Parathyroid adenoma (tissue), 2 donors: ENCODE data around the gene SIL1.
A peak's percentile ranks its signal among the peaks of the same experiment; 100 is the strongest.

Experiments used
- H2AFZ ChIP-seq: fragments of 300-600 bp; sonication (generic); one replicate; pipeline ENCODE4 v1.7.0; 2017; ENCODE audit warnings: antibody characterized with exemption, mild to moderate bottlenecking
- H3K27ac ChIP-seq: fragments of 300-600 bp; sonication (generic); one replicate; pipeline ENCODE4 v1.7.0; 2017
- H3K27me3 ChIP-seq: fragments of 300-600 bp; sonication (generic); one replicate; pipeline ENCODE4 v1.7.0; 2017; ENCODE audit warnings: low read length; ENCODE audit not compliant: control insufficient read depth, insufficient read depth
- H3K36me3 ChIP-seq: fragments of 300-600 bp; sonication (generic); one replicate; pipeline ENCODE4 v1.7.0; 2017; ENCODE audit warnings: low read length; ENCODE audit not compliant: control insufficient read depth, insufficient read depth
- H3K4me1 ChIP-seq: fragments of 300-600 bp; sonication (generic); one replicate; pipeline ENCODE4 v1.7.0; 2017; ENCODE audit warnings: control low read depth
- H3K4me2 ChIP-seq: fragments of 300-600 bp; sonication (generic); one replicate; pipeline ENCODE4 v1.7.0; 2017; ENCODE audit warnings: low read length
- H3K4me3 ChIP-seq: fragments of 300-600 bp; sonication (generic); one replicate; pipeline ENCODE4 v1.7.0; 2017; ENCODE audit warnings: low read depth, low read length
- H3K79me2 ChIP-seq: fragments of 300-600 bp; sonication (generic); one replicate; pipeline ENCODE4 v1.7.0; 2017; ENCODE audit warnings: control low read depth
- H3K9ac ChIP-seq: fragments of 300-600 bp; sonication (generic); one replicate; pipeline ENCODE4 v1.7.0; 2017; ENCODE audit warnings: mild to moderate bottlenecking
- H3K9me3 ChIP-seq: fragments of 300-600 bp; sonication (generic); one replicate; pipeline ENCODE4 v1.7.0; 2017; ENCODE audit warnings: low read length; ENCODE audit not compliant: control insufficient read depth
- TF ChIP-seq, protein P1 (sequence below): fragments of 300-600 bp; sonication (generic); IDR thresholded peaks from one replicate; pipeline ENCODE4 v1.7.0; 2017; ENCODE audit warnings: antibody characterized with exemption, mild to moderate bottlenecking
- donor health status: primary hyperparathyroidism.

The SIL1 gene

DNA sequence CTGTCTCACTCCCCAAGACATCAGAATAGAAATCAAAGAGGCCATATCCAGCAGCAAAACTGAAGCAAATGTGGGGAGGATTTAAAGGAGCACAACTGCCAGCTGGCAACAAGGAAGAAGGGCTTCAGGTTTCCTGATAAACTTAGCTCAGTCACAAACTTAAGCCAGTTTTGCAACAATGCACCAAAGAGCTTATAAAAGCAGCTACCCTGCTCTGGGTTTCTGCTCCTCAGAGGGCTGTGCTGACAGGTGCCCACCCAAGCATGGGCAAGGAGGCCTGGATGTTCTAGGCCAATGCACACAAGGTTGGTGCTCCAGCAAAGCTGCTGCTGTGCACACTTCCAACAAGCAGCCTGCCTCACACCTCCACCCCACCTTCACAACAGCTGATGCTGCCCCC, 132.9 kb downstream of the SIL1 start:
- no peaks in the 10 kb centered on the region for H3K27me3 ChIP-seq
- no peak overlapping the region for H2AFZ ChIP-seq
- no peaks in the 10 kb centered on the region for H3K9me3 ChIP-seq
- H3K79me2 ChIP-seq, result peaks cover 2% of the 10 kb centered on the region
- H3K4me3 ChIP-seq, result no peak overlapping the region
- peaks cover 13% of the 10 kb centered on the region for H3K4me1 ChIP-seq
- H3K27ac ChIP-seq, result no peak overlapping the region
- no peak overlapping the region for H3K4me2 ChIP-seq
- TF ChIP-seq, protein P1, sequence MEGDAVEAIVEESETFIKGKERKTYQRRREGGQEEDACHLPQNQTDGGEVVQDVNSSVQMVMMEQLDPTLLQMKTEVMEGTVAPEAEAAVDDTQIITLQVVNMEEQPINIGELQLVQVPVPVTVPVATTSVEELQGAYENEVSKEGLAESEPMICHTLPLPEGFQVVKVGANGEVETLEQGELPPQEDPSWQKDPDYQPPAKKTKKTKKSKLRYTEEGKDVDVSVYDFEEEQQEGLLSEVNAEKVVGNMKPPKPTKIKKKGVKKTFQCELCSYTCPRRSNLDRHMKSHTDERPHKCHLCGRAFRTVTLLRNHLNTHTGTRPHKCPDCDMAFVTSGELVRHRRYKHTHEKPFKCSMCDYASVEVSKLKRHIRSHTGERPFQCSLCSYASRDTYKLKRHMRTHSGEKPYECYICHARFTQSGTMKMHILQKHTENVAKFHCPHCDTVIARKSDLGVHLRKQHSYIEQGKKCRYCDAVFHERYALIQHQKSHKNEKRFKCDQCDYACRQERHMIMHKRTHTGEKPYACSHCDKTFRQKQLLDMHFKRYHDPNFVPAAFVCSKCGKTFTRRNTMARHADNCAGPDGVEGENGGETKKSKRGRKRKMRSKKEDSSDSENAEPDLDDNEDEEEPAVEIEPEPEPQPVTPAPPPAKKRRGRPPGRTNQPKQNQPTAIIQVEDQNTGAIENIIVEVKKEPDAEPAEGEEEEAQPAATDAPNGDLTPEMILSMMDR, result no peak
- H3K36me3 ChIP-seq, result no peaks in the 10 kb centered on the region
- no peak overlapping the region for H3K9ac ChIP-seq

GRCh38 chr5:139064613-139065012, 133.6 kb downstream of the SIL1 start:
- no peaks in the 10 kb centered on the region for H3K27me3 ChIP-seq
- H3K27ac ChIP-seq, result no peak overlapping the region
- H2AFZ ChIP-seq, result no peak overlapping the region
- TF ChIP-seq, protein P1, result no peak
- no peak overlapping the region for H3K4me2 ChIP-seq
- peaks cover 13% of the 10 kb centered on the region for H3K4me1 ChIP-seq
- H3K79me2 ChIP-seq, result peaks cover 2% of the 10 kb centered on the region
- no peaks in the 10 kb centered on the region for H3K36me3 ChIP-seq
- H3K9me3 ChIP-seq, result no peaks in the 10 kb centered on the region
- no peak overlapping the region for H3K9ac ChIP-seq
- no peak overlapping the region for H3K4me3 ChIP-seq

DNA sequence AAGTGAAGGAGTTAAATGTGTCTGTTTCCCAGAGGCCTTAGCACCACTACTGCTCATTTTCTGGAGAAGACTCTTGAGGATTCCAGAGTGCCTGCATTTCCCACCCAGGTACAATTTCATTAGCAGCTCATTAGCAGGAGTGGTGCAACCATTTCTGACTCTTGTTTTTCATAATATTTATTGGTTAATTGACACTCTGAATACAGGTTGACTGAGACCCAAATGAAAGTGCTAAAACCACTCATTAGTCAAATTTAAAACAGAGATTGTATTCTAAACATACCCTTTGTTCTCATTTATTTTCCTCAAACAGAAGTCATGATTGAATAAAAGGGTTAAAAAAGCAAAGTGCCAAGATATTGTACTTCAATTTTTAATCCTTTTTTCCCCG, 134.5 kb downstream of the SIL1 start:
- Histone ChIP-seq H2AFZ (no peak overlapping the region), H3K79me2 (peaks cover 2% of the 10 kb centered on the region), H3K36me3 (no peaks in the 10 kb centered on the region), H3K9ac (no peak overlapping the region), H3K9me3 (no peaks in the 10 kb centered on the region), H3K27me3 (no peaks in the 10 kb centered on the region), H3K4me1 (peaks cover 13% of the 10 kb centered on the region), H3K27ac (no peak overlapping the region), H3K4me3 (no peak overlapping the region), H3K4me2 (no peak overlapping the region)
- TF ChIP-seq, protein P1, result no peak

DNA sequence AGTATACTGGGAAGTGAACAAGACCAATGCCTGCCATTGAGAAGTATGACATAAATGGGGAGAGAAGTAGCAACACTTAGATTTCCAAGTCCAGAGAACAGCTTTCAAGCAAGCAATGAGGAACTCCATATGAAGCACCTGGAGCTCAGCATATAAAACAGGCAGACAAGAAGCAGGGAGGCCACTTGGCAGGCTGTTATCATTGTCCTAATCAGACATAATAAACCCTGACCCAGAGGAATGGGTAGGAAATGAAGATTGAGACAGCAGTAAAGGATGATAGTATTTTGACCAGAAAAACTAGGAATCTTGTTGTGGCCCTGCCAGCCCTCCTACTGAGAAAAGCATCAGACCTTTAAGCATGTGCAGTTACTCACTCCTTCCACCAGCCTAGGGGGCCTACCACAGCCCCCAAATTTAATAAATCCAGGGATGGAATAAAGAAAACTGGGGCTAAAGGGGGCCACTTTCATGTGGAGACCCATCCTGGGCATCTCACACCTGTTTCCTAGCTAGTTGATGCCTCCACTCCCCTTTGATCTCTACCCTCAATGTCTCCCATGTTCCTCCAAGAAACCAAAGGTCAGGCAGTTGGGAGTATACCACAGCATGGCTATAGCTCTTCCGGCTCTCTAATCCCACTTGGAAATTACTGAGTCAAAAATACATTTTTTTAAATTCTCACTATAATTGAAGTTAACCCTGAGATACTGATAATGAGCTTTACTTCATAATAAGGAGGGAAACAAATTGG, 135.1 kb downstream of the SIL1 start:
- Histone ChIP-seq H3K9me3 (no peaks in the 10 kb centered on the region), H3K27me3 (no peaks in the 10 kb centered on the region), H3K79me2 (peaks cover 2% of the 10 kb centered on the region), H2AFZ (no peak overlapping the region), H3K36me3 (no peaks in the 10 kb centered on the region), H3K4me3 (no peak overlapping the region), H3K9ac (no peak overlapping the region), H3K4me2 (no peak overlapping the region), H3K4me1 (peaks cover 13% of the 10 kb centered on the region), H3K27ac (no peak overlapping the region)
- TF ChIP-seq, protein P1, result no peak

- TF ChIP-seq, protein P1, result no peak
- Histone ChIP-seq H3K27ac (no peak overlapping the region), H2AFZ (no peak overlapping the region), H3K4me2 (peak overlapping the region; percentile 43), H3K4me1 (peaks cover 13% of the 10 kb centered on the region), H3K9me3 (no peaks in the 10 kb centered on the region), H3K4me3 (no peak overlapping the region), H3K9ac (no peak overlapping the region), H3K27me3 (no peaks in the 10 kb centered on the region), H3K79me2 (peaks cover 2% of the 10 kb centered on the region), H3K36me3 (no peaks in the 10 kb centered on the region)
These were observed 136.3 kb downstream of the SIL1 start for GRCh38 chr5:139061856-139062255.
